ENCODE results near the gene ANKAR. TPM values are rescaled to one million over a fixed set of nuclear protein-coding genes. Genes with fewer than 3 reads are reported as not detected.

ANKAR gene, protein sequence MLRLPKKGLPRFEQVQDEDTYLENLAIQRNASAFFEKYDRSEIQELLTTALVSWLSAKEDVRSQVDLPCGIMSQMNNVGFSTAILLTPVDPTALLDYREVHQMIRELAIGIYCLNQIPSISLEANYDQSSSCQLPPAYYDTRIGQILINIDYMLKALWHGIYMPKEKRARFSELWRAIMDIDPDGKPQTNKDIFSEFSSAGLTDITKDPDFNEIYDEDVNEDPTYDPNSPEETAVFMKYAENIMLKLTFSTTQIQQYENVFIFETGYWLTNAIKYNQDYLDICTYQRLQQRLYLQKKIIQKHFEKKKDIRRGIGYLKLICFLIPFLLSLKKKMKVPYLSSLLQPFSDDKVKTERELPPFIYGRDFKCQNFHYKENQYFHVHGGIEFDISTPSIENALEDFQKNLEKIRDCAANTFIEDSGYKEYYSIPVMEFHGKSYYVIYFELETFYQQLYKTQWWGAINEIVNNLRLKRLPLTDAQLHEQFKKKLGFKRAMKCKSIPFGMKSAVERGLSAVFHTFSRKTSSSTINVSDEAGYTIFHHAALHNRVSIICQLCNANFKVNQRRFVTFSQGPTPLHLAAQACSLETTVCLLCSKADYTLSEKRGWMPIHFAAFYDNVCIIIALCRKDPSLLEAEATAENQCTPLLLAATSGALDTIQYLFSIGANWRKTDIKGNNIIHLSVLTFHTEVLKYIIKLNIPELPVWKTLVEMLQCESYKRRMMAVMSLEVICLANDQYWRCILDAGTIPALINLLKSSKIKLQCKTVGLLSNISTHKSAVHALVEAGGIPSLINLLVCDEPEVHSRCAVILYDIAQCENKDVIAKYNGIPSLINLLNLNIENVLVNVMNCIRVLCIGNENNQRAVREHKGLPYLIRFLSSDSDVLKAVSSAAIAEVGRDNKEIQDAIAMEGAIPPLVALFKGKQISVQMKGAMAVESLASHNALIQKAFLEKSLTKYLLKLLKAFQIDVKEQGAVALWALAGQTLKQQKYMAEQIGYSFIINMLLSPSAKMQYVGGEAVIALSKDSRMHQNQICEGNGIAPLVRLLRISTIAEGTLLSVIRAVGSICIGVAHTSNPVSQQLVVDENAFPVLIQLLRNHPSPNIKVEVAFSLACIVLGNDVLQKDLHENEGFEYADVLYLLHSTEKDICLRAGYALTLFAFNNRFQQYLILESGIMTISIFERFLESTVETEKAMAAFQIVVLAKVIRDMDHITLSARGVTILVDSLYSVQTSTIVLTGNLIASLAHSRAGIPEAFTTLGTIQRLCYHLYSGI (N-terminal part only)
- 8.3 and 9.2 TPM in 2 replicates for total RNA-seq

GRCh38 chr2:189674374-189675112, at the start of gene ANKAR:
Gene ANKAR, plus strand, starts transcription at chr2:189674670. Its CDS starts 1,821 bp downstream, at chr2:189676491.

GRCh38 chr2:189661148-189661956, 13.1 kb upstream of the ANKAR start, which contains the start of gene ASNSD1:
Gene ASNSD1, plus strand, starts transcription at chr2:189661459. Its CDS starts 4,674 bp downstream, at chr2:189666133.

Other genes starting within 250 kb of the ANKAR start
- gene WDR75, start 233.2 kb upstream of the ANKAR start, total RNA-seq: 44.6 and 63.9 TPM in 2 replicates
- 153 and 276 TPM in 2 replicates for gene SLC40A1, start 93.9 kb upstream of the ANKAR start, total RNA-seq
- gene ASNSD1, start 13.2 kb upstream of the ANKAR start, total RNA-seq: 48.9 and 63.1 TPM in 2 replicates
- gene OSGEPL1, start 88.1 kb downstream of the ANKAR start, total RNA-seq: 4.0 and 5.3 TPM in 2 replicates
- 46.1 and 49.3 TPM in 2 replicates for gene ORMDL1, start 109.7 kb downstream of the ANKAR start, total RNA-seq
- 21.9 and 30.5 TPM in 2 replicates for gene PMS1, start 109.8 kb downstream of the ANKAR start, total RNA-seq

Data from dermis lymphatic vessel endothelial cell (primary cell).